Left ventricle myocardium inferior (tissue), 1 donor: Measurements from ENCODE around the gene DDX17. TPM values are rescaled to one million over a fixed set of nuclear protein-coding genes. Genes with fewer than 3 reads are reported as not detected.

Experiments used
- DNase-seq: peaks from one replicate; pipeline ENCODE4 v3.0.0-alpha.2; 2020
- H3K27ac ChIP-seq: fragments of 200-600 bp; replicated peaks from 2 replicates; pipeline ENCODE4 v1.8.0; 2021
- H3K27me3 ChIP-seq: fragments of 200-600 bp; 2 replicates; pipeline ENCODE4 v1.8.0; 2021; ENCODE audit warnings: low read depth
- H3K36me3 ChIP-seq: fragments of 200-600 bp; 2 replicates; pipeline ENCODE4 v1.8.0; 2021
- H3K4me1 ChIP-seq: fragments of 200-600 bp; 2 replicates; pipeline ENCODE4 v1.8.0; 2021
- H3K4me3 ChIP-seq: fragments of 200-600 bp; 2 replicates; pipeline ENCODE4 v1.8.0; 2021; ENCODE audit warnings: mild to moderate bottlenecking, moderate library complexity
- H3K9me3 ChIP-seq: fragments of 200-600 bp; replicated peaks from 2 replicates; pipeline ENCODE4 v1.8.0; 2021
- intact Hi-C: fragments of 100-400 bp; cut with micrococcal nuclease; formaldehyde crosslinking; loops from one replicate; pipeline ENCODE4 v1.11.0; 2022
- long read RNA-seq: library from polyadenylated mRNA; unstranded; transcript quantifications from one replicate; pipeline ENCODE4 v2.0.0, GENCODE V29; 2021
- total RNA-seq: library from RNA; stranded (reverse); fragmentation: NEBNext Ultra II Directional; extraction: Animal tissue kit (Norgen Biotek cat#: 25700); gene quantifications from one replicate; pipeline ENCODE4 v1.2.1, GENCODE V29; 2021
- TF ChIP-seq, protein P1 (sequence below): fragments of 200-600 bp; IDR thresholded peaks from 2 replicates; pipeline ENCODE4 v1.8.0; 2021; ENCODE audit warnings: antibody characterized with exemption, mild to moderate bottlenecking, borderline replicate concordance
- donor health status: DM: no; HTN: yes; CAD: no; lungs with severe emphysema.

Gene DDX17
- total RNA-seq: 228 TPM
- long read RNA-seq, full-length matches to known transcripts: 9 of 59 reads
- long read RNA-seq, partial matches to known transcripts: 3 of 59 reads
- long read RNA-seq, other reads (novel, unspliced or antisense): 47 of 59 reads

DNA sequence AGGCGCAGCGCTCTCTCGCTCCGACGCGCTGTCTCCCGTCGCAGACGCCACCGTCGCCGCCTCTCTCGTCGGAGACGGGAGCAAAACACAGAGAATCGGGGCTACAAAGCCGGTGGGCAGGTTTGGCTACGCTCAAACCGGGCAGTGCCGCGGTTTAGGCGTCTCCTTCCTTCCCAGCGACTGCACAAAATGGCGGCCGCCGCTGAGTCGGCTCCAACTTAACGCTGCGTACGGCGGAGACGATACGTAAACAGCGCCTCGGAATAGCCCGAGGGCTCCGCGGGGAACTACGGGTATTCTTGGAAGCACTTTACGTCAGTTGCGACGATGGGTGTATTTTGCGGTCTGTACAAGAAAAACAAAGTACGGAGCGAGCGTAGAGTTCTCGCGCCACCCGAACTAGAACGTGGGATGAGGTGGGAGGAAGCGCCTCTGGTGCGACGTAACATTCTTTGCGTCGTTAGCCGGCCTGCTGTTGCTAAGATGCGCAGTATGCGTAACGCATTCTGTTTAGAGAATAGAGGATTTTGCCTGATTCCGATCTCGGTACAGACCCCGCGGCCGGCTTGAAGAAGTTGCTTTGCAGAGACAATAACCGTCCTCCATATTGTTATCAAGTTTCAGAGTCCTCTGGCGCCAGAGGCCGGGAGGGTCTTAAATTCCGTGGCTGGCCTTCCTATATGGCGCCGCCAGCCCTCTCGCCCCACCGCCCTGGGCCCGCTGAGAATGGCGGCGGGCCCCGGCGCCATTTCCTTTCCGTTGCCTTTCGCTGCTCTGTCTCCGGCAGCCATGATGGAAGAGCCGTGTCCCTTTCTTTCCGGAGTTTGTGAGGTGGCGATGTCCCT lies at the start of gene DDX17:
Gene DDX17, minus strand, starts transcription at position 194 of the 845 bp plus-strand sequence.
- TF ChIP-seq, protein P1, sequence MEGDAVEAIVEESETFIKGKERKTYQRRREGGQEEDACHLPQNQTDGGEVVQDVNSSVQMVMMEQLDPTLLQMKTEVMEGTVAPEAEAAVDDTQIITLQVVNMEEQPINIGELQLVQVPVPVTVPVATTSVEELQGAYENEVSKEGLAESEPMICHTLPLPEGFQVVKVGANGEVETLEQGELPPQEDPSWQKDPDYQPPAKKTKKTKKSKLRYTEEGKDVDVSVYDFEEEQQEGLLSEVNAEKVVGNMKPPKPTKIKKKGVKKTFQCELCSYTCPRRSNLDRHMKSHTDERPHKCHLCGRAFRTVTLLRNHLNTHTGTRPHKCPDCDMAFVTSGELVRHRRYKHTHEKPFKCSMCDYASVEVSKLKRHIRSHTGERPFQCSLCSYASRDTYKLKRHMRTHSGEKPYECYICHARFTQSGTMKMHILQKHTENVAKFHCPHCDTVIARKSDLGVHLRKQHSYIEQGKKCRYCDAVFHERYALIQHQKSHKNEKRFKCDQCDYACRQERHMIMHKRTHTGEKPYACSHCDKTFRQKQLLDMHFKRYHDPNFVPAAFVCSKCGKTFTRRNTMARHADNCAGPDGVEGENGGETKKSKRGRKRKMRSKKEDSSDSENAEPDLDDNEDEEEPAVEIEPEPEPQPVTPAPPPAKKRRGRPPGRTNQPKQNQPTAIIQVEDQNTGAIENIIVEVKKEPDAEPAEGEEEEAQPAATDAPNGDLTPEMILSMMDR: no peak
- Histone ChIP-seq H3K27ac (peak within 1 kb of the TSS; percentile 100), H3K4me3 (peak within 1 kb of the TSS; percentile 93), H3K9me3 (no peaks in the 10 kb centered on the region), H3K4me1 (peaks cover 57% of the 10 kb centered on the region), H3K36me3 (peaks cover 16% of the 10 kb centered on the region), H3K27me3 (no peaks in the 10 kb centered on the region)
- intact Hi-C loops: no loop called here
- DNase-seq: peak; percentile 90

DNA sequence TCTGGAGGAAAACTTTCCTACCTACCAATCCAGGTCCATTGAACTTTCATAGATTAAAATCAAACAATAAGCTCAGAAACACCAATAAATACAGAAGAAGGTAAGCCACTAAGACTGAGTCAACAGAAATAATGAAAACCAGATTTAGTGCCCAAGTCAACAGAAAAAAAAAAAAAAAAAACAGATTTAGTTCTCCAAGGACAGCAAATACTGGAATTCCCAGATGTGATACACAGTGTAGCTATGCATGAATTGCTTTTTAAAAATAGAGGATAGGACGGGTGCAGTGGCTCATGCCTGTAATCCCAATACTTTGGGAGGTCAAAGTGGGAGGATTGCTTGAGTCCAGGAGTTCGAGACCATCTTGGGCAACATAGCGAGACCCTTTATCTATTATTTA lies 48.2 kb upstream of the DDX17 start:
- H3K27ac ChIP-seq: no peak overlapping the region
- H3K4me3 ChIP-seq: no peak overlapping the region
- TF ChIP-seq, protein P1: no peak
- no peaks in the 10 kb centered on the region for H3K36me3 ChIP-seq
- no peaks in the 10 kb centered on the region for H3K9me3 ChIP-seq
- DNase-seq: no peak
- no peaks in the 10 kb centered on the region for H3K4me1 ChIP-seq
- H3K27me3 ChIP-seq: no peaks in the 10 kb centered on the region
- intact Hi-C loops: no loop called here

DNA sequence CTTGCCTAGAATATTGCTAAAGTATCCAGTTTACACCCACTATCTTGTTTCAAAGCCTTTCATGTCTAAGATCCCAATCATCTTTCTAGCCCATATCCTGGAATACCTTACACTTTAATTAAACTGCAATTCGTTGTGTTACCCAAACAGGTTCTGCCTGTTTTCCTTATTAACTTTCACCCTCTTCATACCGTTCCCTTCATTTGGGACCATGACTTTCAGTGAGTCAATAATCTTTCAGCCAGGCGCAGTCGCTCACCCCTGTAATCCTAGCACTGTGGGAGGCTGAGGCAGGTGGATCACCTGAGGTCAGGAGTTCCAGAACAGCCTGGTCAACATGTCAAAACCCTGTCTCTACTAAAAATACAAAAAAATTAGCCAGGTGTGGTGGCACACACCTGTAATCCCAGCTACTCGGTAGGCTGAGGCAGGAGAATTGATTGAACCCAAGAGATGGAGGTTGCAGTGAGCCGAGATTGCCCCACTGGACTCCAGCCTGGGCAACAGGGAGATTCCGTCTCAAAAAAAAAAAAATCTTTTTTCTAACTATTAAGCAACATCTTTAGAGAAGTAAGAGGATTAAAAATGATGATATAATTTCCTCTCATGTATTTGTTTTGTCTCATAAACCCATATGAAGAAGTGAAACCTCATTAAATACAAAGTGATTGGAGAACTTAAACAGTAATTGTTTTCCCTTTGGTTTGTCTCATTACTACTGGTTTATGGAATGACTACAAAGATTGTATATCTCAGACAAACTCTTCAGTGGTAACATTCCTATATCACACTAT lies 43.2 kb upstream of the DDX17 start:
- intact Hi-C loops: no loop called here
- peaks cover 2% of the 10 kb centered on the region for H3K9me3 ChIP-seq
- no peak overlapping the region for H3K4me3 ChIP-seq
- H3K4me1 ChIP-seq: no peaks in the 10 kb centered on the region
- DNase-seq: no peak
- TF ChIP-seq, protein P1: no peak
- H3K27ac ChIP-seq: no peak overlapping the region
- no peaks in the 10 kb centered on the region for H3K27me3 ChIP-seq
- H3K36me3 ChIP-seq: no peaks in the 10 kb centered on the region

DNA sequence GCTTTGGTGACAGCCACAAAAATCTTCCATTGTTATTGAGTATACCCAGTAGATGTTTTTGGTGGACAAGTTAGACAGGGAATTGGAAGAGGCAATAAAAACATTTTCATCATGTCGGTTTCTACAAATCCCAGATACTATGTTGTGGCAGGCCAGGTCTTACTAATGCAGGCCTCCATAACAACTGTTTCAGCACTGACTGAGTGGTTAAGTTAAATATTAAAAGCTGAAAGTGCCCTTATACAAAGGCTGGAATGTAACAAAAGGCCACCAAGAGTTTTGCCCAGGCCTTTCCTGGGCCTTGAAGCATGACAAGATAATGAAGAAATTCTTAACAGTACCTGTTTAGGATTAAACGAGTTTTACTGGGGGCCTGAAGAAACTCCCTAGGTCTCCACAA lies 34.6 kb upstream of the DDX17 start:
- Histone ChIP-seq H3K4me3 (no peak overlapping the region), H3K27ac (no peak overlapping the region), H3K36me3 (no peaks in the 10 kb centered on the region), H3K9me3 (peaks cover 16% of the 10 kb centered on the region), H3K27me3 (no peaks in the 10 kb centered on the region), H3K4me1 (no peaks in the 10 kb centered on the region)
- intact Hi-C loops: no loop called here
- no peak for DNase-seq
- TF ChIP-seq, protein P1: no peak

DNA sequence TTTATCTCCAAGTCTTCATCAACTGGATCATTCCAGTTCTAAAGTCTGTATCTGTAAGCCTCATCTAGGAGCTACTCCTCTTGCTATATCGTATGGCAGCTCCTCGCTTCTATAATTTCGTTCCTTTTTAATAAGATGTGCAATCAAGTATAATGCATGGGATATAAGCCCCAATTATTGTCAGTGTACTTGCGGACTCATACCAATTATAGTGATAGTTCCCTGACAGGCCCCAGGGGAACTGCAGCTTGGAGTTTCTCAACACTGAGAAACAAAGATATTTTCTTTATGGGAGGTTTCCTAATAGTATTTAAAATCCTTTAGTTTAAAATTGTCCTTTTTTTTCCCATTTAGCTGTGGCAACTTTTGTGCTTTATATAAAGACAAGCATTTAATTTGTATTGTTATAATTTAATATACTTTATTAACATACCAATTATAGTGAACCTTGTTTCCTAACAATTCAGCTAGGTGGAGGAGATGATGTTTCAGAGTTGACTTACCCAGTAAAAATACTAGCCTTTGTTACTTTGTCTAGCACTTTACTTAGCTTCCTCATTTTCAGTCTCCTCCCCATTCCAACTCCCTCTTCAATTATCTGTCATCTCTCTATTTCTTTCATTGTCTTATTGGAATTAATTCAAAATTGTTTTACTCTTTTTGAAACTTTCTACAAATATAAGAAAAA lies 25.3 kb upstream of the DDX17 start:
- intact Hi-C loops: no loop called here
- DNase-seq: no peak
- Histone ChIP-seq H3K36me3 (no peaks in the 10 kb centered on the region), H3K4me1 (no peaks in the 10 kb centered on the region), H3K4me3 (no peak overlapping the region), H3K27ac (no peak overlapping the region), H3K27me3 (peaks cover 10% of the 10 kb centered on the region), H3K9me3 (no peaks in the 10 kb centered on the region)
- TF ChIP-seq, protein P1: no peak
